Loucy (cell line): ENCODE data around the gene DOK6.

Experiments
- H2AFZ ChIP-seq: fragments of 200-600 bp; sonication (generic); 2 replicates; pipeline ENCODE4 v1.6.0; 2016; ENCODE audit warnings: antibody characterized with exemption, mild to moderate bottlenecking, low read length, moderate library complexity
- H3F3A ChIP-seq: fragments of 200-600 bp; 2 replicates; pipeline ENCODE4 v1.6.0; 2016; ENCODE audit warnings: antibody characterized with exemption, low read depth, mild to moderate bottlenecking
- H3K27me3 ChIP-seq: fragments of 200-600 bp; sonication (generic); 2 replicates; pipeline ENCODE4 v1.6.1; 2014; ENCODE audit warnings: low read length, mild to moderate bottlenecking; ENCODE audit not compliant: insufficient read depth, poor library complexity, severe bottlenecking
- H3K36me3 ChIP-seq: fragments of 200-600 bp; sonication (generic); 2 replicates; pipeline ENCODE4 v1.6.1; 2016; ENCODE audit warnings: low read length; ENCODE audit not compliant: insufficient read depth
- H3K4me1 ChIP-seq: fragments of 200-600 bp; sonication (generic); 2 replicates; pipeline ENCODE4 v1.5.1; 2014; ENCODE audit warnings: low read length, mild to moderate bottlenecking; ENCODE audit not compliant: insufficient read depth, poor library complexity, severe bottlenecking
- H3K4me2 ChIP-seq: fragments of 200-600 bp; sonication (generic); 2 replicates; pipeline ENCODE4 v1.6.0; 2014; ENCODE audit warnings: antibody characterized with exemption, low read length, low read depth, mild to moderate bottlenecking; ENCODE audit not compliant: poor library complexity, severe bottlenecking
- H3K4me3 ChIP-seq: fragments of 200-600 bp; sonication (generic); 2 replicates; pipeline ENCODE4 v1.5.1; 2014; ENCODE audit warnings: low read length, mild to moderate bottlenecking, mixed read lengths; ENCODE audit not compliant: poor library complexity, severe bottlenecking
- H3K79me2 ChIP-seq: fragments of 200-600 bp; sonication (generic); 2 replicates; pipeline ENCODE4 v1.6.1; 2014; ENCODE audit warnings: low read length; ENCODE audit not compliant: insufficient read depth
- H3K9ac ChIP-seq: fragments of 200-600 bp; sonication (generic); 2 replicates; pipeline ENCODE4 v1.6.0; 2014; ENCODE audit warnings: mild to moderate bottlenecking, low read depth, low read length, moderate library complexity; ENCODE audit not compliant: poor library complexity, severe bottlenecking
- H3K9me2 ChIP-seq: fragments of 200-600 bp; sonication (generic); replicated peaks from 2 replicates; pipeline ENCODE4 v1.6.1; 2016; ENCODE audit warnings: low read depth, low read length, mixed read lengths
- H3K9me3 ChIP-seq: fragments of 200-600 bp; sonication (generic); 2 replicates; pipeline ENCODE4 v1.6.1; 2014; ENCODE audit warnings: mild to moderate bottlenecking, antibody characterized with exemption, low read length, low read depth; ENCODE audit not compliant: insufficient read depth
- H4K20me1 ChIP-seq: fragments of 200-600 bp; sonication (generic); 2 replicates; pipeline ENCODE4 v1.6.0; 2014; ENCODE audit warnings: antibody characterized with exemption, low read length, mild to moderate bottlenecking; ENCODE audit not compliant: insufficient read depth, poor library complexity, severe bottlenecking
- EZH2phosphoT487 ChIP-seq: fragments of 200-600 bp; IDR thresholded peaks from 2 replicates; pipeline ENCODE4 v1.6.1; 2018; ENCODE audit warnings: antibody characterized with exemption, mild to moderate bottlenecking, moderate library complexity, borderline replicate concordance
- TF ChIP-seq, protein P1 (sequence below): fragments of 200-600 bp; sonication (generic); conservative IDR thresholded peaks from 2 replicates; pipeline ENCODE4 v1.5.1; 2014; ENCODE audit warnings: mild to moderate bottlenecking, antibody characterized with exemption, low read length

Gene DOK6

GRCh38 chr18:69531973-69532372 is 131.3 kb downstream of the DOK6 start:
- Histone ChIP-seq H3K9me2 (no peaks in the 10 kb centered on the region), H3K9me3 (no peaks in the 10 kb centered on the region; the same call in 1 of the 2 replicates), H4K20me1 (no peaks in the 10 kb centered on the region), H3K79me2 (no peaks in the 10 kb centered on the region), H3K4me1 (no peaks in the 10 kb centered on the region), H3K4me3 (no peak overlapping the region), H2AFZ (no peak overlapping the region), H3K36me3 (no peaks in the 10 kb centered on the region), H3K9ac (no peak overlapping the region), H3K27me3 (no peaks in the 10 kb centered on the region), H3F3A (no peaks in the 10 kb centered on the region), H3K4me2 (no peak overlapping the region)
- TF ChIP-seq EZH2phosphoT487 = no peak
- TF ChIP-seq, protein P1, sequence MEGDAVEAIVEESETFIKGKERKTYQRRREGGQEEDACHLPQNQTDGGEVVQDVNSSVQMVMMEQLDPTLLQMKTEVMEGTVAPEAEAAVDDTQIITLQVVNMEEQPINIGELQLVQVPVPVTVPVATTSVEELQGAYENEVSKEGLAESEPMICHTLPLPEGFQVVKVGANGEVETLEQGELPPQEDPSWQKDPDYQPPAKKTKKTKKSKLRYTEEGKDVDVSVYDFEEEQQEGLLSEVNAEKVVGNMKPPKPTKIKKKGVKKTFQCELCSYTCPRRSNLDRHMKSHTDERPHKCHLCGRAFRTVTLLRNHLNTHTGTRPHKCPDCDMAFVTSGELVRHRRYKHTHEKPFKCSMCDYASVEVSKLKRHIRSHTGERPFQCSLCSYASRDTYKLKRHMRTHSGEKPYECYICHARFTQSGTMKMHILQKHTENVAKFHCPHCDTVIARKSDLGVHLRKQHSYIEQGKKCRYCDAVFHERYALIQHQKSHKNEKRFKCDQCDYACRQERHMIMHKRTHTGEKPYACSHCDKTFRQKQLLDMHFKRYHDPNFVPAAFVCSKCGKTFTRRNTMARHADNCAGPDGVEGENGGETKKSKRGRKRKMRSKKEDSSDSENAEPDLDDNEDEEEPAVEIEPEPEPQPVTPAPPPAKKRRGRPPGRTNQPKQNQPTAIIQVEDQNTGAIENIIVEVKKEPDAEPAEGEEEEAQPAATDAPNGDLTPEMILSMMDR = no peak

- Histone ChIP-seq H3K36me3 (no peaks in the 10 kb centered on the region), H4K20me1 (no peaks in the 10 kb centered on the region), H3K27me3 (no peaks in the 10 kb centered on the region), H3K9ac (no peak overlapping the region), H3F3A (no peaks in the 10 kb centered on the region), H2AFZ (no peak overlapping the region), H3K9me2 (no peaks in the 10 kb centered on the region), H3K9me3 (no peaks in the 10 kb centered on the region), H3K4me1 (no peaks in the 10 kb centered on the region), H3K79me2 (no peaks in the 10 kb centered on the region), H3K4me2 (no peak overlapping the region), H3K4me3 (no peak overlapping the region)
- TF ChIP-seq EZH2phosphoT487 = no peak
- TF ChIP-seq, protein P1 = no peak
Measured at GRCh38 chr18:69537183-69537582, 136.5 kb downstream of the DOK6 start.

DNA sequence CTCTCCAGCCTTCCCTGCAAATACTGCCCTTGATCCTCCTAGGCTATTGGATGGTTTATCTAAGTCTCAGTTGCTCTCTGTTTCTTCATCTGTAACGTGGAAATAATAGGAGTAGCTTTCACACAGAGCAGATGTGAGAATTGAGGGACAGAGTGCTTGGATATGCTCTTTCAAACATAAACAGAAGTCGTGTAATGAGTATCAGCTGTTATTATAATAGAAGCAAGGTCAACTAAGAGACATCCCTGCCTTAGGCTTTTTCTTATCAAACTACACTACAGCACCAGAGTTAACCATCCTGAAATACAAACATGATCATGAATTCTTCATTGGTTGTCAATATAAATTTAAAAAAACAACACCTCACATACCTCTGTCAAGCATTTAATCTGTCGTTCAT is 138.2 kb downstream of the DOK6 start:
- H3F3A ChIP-seq = no peaks in the 10 kb centered on the region
- no peaks in the 10 kb centered on the region for H3K9me3 ChIP-seq
- no peaks in the 10 kb centered on the region for H3K9me2 ChIP-seq
- H3K9ac ChIP-seq = no peak overlapping the region
- H3K4me2 ChIP-seq = no peak overlapping the region
- TF ChIP-seq, protein P1 = no peak
- TF ChIP-seq EZH2phosphoT487 = no peak
- H2AFZ ChIP-seq = no peak overlapping the region
- no peaks in the 10 kb centered on the region for H3K27me3 ChIP-seq
- no peaks in the 10 kb centered on the region for H4K20me1 ChIP-seq
- no peaks in the 10 kb centered on the region for H3K4me1 ChIP-seq
- no peak overlapping the region for H3K4me3 ChIP-seq
- H3K79me2 ChIP-seq = no peaks in the 10 kb centered on the region
- no peaks in the 10 kb centered on the region for H3K36me3 ChIP-seq
